Neural cell (in vitro differentiated cells): ENCODE data around the gene SPON1.

Source experiments
- EP300 ChIP-seq: fragments of 450-650 bp; conservative IDR thresholded peaks from 2 replicates; pipeline ENCODE4 v1.6.1; 2014; ENCODE audit warnings: antibody characterized with exemption, mild to moderate bottlenecking, moderate library complexity; ENCODE audit not compliant: poor library complexity, severe bottlenecking
- EZH2 ChIP-seq: fragments of 200-600, 300-800 bp; shearing (Covaris generic), sonication (generic); IDR thresholded peaks from 2 replicates; pipeline ENCODE4 v1.6.1; 2014; ENCODE audit warnings: antibody characterized with exemption, low read length, borderline replicate concordance, mild to moderate bottlenecking; ENCODE audit not compliant: insufficient read depth, poor library complexity, severe bottlenecking
- POLR2AphosphoS5 ChIP-seq: IDR thresholded peaks from 2 replicates; pipeline ENCODE4 v1.6.1; 2012
- RAD21 ChIP-seq: fragments of 450-650 bp; conservative IDR thresholded peaks from 2 replicates; pipeline ENCODE4 v1.6.1; 2014; ENCODE audit warnings: antibody characterized with exemption, mild to moderate bottlenecking, moderate library complexity

GRCh38 chr11:14251754-14252153 lies 289.2 kb downstream of the SPON1 start:
- TF ChIP-seq EZH2 = no peak
- no peak for TF ChIP-seq RAD21
- no peak for TF ChIP-seq EP300
- no peak for TF ChIP-seq POLR2AphosphoS5
